Islet of Langerhans (tissue), 1 donor: ENCODE results near the gene SMURF2.
"Not testable (repeated sequence)": the region's sequence is repeated elsewhere in the genome, so short reads cannot be mapped to it uniquely, and the experiment has no call there.

Source experiments
- FAIRE-seq: peaks from one replicate; lab custom pipeline; 2011; peaks lifted over from hg19 to GRCh38; lab: Jason Lieb, UNC

The SMURF2 gene

GRCh38 chr17:64661976-64662773, at the start of gene SMURF2:
TSS of gene SMURF2 (minus strand) at chr17:64662307. CDS start at chr17:64661880, 427 bp downstream.
- FAIRE-seq: no peak

DNA sequence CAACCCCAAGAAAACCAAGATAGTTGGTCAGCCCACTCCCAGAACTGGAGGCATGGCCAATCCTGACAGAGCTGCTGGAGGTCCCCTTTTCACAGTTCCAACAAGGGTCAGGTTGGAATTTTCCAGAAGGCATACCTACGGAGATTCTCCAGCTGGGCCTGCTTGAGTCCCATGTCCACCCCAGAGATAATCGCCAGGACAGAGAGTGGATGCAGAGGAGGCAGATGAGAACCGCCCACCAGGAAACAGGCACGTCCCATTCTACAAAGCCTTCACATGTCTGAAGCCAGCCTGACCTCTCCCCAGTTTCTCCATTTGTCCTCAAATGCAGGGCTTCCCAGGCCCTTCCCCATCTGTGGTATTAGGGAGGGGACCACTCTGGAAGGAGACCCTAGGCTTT, 47.4 kb upstream of the SMURF2 start:
- no peak for FAIRE-seq

DNA sequence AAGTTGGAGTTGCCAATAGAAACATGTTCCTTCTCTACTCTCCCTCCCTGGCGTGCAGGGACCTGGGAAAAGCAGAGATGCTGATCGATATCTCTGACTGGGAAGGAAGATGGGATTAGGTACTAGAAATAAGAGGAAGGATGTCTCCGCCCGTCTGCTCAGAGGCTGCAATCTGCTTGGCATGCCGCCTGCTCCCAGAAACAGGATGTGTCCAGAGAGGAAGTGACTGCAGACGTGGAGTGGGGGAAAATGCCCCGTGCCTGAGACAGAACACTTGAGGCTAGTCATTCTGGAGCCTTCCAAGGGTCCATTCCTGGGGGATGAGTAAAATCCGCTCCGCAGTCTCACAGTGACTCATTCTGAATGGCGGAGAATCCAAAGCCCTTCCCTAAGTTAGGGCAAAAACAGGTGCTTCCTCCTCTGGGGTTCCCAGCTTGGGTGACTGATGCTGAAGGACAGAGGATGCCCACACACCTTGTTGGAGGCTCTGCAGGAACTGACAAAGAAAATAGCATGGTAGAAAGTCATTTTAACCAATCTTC, 45.0 kb upstream of the SMURF2 start:
- no peak for FAIRE-seq

GRCh38 chr17:64706224-64707049, 44.3 kb upstream of the SMURF2 start:
- FAIRE-seq: no peak

DNA sequence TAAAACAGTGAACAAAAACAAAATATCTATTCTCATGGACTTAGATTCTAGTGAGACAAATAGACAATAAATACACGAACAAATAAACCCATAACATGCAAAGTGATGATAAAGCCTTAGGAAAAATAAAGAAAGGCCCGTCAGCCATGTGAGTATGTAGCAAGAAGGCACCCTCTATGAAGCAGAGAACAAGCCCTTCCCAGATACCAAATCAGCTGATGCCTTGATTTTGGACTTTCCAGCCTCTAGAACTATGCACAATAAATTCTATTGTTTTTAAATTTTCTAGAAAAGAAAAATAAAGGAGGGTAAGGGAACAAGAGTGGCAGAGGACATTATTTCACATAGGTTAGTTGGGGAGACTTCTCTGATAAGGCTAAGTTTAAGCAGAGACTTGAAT, 40.7 kb upstream of the SMURF2 start:
- FAIRE-seq: no peak

DNA sequence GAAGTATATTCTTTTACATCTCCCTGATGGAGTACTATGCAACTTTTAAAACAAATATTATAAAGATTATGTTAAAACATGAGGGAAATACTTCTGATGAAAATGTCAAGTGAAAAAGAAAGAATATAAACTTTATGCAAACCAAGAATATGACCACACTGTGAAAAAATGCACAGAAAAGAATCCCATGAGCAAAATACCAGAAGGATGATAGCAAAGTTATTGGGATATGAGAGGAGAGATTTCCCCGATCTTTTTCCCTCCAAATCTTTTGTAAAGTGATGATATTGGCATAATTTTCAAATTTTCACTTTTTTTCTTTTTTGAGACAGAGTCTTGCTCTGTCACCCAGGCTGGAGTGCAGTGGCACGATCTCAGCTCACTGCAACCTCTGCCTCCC, 36.6 kb upstream of the SMURF2 start:
- no peak for FAIRE-seq

DNA sequence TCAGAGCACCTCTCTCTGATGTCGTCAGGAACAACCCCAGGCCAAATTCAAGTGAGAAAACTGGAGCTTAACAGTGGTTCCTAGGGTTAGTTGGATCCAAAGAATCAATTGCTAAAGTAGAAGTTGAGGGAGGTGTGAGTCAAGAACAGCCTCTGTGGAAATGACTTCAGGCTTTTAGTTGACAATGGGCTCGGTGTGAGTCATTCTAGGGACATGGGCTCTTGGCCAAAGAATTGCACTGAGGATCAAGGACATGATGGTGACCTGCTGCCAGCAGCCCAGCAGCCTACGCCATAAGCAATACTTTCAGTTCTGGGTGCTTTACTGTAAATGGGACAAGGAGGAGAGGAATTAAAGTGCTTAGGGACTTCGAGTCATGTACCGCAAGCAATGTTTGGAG, 32.1 kb upstream of the SMURF2 start:
- FAIRE-seq: no peak

DNA sequence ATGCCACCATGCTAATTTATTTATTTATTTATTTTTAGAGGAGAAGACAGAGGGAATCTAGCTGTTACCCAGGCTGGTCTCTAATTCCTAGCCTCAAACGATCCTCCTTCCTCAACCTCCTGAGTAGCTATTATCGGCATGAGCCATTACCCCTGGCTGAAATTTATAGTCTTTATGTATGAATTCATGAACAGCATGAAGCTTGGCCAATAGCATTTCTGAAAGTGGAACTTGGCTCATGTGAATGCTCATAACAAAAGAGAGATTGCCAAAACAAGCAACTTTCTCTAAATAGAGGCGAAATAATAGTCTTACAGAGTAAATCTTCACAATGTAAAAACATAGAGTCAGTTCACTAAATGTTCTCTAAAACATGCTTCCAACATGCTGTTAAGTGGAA, 30.1 kb upstream of the SMURF2 start:
- no peak for FAIRE-seq

DNA sequence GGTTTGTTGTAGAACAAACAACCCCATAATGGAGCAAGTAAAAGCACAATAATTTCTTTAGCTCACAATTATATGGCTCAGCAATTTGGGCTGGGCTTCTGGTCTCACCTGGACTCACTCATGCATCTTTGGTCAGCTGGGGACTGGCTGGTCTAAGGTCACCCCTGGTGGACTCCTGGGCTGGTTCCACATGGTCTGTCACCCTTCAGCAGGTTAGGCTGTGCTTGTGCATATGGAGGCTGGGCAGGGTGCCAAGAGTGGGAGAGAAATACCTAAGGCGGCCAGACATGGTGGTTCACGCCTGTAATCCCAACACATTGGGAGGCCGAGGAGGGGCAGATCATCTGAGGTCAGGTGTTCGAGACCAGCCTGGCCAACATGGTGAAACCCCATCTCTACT, 27.0 kb upstream of the SMURF2 start:
- no peak for FAIRE-seq

DNA sequence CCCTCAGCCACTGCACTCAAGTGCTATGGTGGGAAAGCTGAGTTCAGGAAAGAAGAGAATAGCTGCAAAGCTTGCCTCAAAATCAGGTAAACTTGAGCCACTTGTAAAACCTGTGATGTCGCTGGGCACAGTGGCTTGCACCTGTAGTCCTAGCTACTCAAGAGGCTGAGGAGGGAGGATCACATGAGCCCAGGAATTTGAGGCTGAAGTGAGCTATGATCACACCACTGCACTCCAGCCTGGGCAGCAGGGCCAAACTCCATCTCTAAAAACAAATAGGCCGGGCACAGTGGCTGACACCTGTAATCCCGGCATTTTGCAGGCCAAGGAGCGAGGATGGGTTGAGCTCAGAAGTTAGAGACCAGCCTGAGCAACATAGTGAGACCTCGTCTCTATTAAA, 26.4 kb upstream of the SMURF2 start:
- no peak for FAIRE-seq

DNA sequence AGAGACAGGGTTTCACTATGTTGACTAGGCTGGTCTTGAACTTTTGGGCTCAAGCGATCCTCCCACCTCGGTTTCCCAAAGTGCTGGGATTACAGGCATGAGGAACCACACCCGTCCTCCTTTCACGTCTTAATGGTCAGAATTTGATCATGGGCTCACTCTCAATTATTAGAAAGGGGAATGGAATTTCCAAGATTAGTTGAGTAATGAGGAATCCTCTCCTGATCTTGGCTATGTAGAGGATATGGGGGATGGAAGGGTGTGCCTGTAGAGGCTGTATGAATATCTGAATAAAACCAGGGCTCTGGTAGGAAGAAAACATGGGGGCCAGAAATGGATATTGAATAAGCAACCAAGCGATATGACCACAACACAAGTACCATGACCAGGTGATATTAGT, 25.9 kb upstream of the SMURF2 start:
- FAIRE-seq: no peak

DNA sequence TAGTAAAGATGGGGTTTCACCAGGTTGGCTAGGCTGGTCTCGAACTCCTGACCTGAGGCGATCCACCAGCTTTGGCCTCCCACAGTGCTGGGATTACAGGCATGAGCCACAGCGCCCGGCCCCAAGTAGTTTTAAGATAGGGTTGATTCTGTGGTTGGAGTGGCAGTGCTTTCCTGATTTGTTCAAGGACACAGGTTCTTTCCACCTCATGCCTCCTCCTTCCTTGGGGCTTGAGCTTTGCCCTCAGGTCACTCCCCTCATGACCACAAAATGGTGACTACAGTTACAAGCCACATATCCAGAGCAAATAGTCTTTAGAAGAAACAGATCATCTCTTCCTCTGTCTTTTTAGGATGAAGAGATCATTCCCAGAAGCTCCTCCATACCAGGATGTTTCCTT, 25.3 kb upstream of the SMURF2 start:
- FAIRE-seq: no peak

GRCh38 chr17:64686705-64687104, 24.6 kb upstream of the SMURF2 start:
- no peak for FAIRE-seq

DNA sequence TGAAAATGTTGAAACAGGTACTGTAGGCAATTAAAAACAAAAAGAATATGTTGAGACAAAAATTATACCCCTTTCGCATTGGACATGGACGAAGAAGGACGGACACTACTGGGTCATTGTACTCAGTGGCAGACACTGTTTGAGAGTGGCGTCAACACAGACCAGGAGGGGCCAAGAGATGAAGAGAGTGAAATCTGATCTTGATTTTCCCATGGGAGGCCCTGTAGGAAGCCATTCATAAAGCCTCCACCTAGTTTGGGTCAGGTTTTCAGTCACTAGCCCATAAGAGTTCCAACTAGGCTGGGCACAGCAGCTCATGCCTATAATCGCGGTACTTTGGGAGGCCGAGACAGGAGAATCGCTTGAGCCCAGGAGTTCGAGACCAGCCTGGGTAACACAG, 23.6 kb upstream of the SMURF2 start:
- no peak for FAIRE-seq

DNA sequence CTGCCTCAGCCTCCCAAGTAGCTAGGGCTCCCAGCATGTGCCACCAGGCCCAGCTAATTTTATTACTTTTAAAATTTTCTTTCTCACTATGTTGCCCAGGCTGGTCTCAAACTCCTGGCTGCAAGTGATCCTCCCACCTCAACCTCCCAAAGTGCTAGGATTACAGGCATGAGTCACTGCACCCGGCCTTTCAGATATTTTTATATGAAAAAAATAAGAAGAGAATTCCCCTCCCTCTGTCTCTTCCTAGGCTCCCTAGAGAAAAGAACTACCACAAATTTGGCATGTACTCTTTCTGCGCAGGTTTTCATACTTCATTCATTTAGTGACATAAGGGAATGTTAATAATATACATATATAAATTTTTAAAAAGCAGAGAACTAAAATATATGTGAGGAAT, 21.7 kb upstream of the SMURF2 start:
- FAIRE-seq: no peak

DNA sequence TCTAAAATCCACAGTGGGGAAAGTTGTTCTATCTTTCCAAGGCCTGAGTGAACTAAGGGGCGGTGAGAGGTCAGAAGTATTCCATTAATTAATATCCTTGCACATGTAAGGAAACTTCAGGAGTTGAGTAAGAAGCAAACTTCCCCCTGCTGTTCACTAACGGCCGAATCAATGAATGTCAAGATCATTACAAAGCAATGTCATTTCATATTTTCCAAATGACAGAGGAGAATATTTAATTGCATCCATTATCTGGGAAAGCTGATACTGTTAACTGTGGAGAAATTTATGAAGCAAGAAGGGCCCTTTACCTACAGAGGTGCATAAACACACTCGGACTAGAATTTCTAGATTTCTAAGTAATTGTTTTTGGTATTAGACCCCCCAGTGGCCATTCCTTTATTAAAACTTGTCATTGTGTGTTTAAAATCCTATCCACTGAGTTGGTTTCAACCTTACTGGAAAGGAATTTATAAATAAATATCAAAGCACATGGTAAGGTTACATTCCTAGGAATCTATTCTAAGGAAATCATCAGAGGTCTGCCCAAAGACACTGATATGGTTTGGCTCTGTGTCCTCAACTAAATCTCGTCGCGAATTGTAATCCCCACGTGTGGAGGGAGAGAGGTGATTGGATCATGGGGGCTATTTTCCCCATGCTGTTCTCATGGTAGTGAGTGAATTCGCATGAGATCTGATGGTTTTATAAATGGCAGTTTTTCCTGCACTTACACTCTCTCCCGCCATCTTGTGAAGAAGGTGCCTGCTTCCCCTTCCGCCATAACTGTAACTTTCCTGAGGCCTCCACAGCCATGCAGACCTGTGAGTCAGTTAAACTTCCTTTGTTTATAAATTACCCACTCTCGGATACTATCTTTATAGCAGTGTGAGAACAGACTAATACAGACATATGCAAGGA, 20.4 kb upstream of the SMURF2 start:
- FAIRE-seq: no peak

- no peak for FAIRE-seq
Measured at GRCh38 chr17:64679710-64680216, 17.7 kb upstream of the SMURF2 start.

DNA sequence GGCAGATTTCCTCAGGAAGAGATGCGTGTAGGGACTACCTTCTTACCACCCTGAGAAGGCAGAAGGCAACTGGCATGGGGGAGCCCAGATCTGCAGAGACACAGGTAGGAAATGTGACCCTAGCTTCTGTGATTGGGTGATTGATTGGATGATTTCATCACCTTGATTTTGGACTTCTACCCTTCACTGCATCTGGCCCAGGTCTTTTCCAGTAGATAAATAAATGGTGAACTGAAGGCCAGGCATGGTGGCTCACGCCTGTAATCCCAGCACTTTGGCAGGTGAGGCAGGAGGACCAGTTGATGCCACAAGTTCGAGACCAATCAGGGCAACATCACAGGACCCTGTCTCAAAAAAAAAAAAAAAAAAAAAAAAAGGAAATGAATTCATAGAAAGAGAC, 14.7 kb upstream of the SMURF2 start:
- no peak for FAIRE-seq

- not testable (repeated sequence) for FAIRE-seq
Measured at GRCh38 chr17:64670843-64671590, 8.9 kb upstream of the SMURF2 start.

DNA sequence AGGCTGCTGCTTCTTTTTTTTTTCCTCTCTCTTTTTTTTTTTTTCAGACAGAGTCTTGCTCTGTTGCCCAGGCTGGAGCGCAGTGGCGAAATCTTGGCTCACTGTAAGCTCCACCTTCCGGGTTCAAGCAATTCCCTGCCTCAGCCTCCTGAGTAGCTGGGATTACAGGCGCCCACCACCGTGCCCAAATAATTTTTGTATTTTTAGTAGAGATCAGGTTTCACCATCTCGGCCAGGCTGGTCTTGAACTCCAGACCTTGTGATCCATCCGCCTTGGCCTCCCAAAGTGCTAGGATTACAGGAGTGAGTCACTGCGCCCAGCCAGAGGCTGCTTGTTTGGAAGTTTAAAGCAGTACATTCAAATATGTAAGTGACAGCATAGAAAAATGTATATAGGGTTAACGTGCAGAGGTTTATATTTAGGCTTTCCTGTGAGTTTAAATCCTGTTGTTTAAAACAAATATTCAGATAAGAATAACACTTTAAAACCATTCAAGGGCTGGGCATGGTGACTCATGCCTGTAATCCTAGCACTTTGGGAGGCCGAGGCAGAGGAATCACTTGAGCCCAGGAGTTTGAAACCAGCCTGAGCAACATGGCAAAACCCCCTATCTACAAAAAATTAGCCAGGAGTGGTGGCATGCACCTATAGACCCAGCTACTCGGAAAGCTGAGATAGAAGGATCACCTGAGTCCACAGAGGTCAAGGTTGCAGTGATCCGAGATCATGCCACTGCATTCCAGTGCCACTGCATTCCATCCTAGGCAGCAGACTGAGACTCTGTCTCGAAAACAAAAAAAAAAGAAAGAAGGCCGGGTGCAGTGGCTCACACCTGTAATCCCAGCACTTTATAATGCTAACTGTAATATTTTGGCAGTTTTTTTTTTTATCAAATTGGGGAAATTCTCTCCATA, 6.0 kb upstream of the SMURF2 start:
- FAIRE-seq: not testable (repeated sequence)
